H54 (cell line): ENCODE data around the gene TASOR2.

ENCODE experiments used
- DNase-seq: peaks from one replicate; pipeline ENCODE4 v3.0.0; 2011; ENCODE audit warnings: low spot score, mixed read lengths; ENCODE audit not compliant: insufficient read length
- FAIRE-seq: peaks from 3 replicates; lab custom pipeline; 2011; peaks lifted over from hg19 to GRCh38; lab: Jason Lieb, UNC
- POLR2A ChIP-seq: IDR thresholded peaks from 2 replicates; pipeline ENCODE4 v1.6.1; 2011; ENCODE audit warnings: low read depth, mild to moderate bottlenecking, low read length

TASOR2 gene

DNA sequence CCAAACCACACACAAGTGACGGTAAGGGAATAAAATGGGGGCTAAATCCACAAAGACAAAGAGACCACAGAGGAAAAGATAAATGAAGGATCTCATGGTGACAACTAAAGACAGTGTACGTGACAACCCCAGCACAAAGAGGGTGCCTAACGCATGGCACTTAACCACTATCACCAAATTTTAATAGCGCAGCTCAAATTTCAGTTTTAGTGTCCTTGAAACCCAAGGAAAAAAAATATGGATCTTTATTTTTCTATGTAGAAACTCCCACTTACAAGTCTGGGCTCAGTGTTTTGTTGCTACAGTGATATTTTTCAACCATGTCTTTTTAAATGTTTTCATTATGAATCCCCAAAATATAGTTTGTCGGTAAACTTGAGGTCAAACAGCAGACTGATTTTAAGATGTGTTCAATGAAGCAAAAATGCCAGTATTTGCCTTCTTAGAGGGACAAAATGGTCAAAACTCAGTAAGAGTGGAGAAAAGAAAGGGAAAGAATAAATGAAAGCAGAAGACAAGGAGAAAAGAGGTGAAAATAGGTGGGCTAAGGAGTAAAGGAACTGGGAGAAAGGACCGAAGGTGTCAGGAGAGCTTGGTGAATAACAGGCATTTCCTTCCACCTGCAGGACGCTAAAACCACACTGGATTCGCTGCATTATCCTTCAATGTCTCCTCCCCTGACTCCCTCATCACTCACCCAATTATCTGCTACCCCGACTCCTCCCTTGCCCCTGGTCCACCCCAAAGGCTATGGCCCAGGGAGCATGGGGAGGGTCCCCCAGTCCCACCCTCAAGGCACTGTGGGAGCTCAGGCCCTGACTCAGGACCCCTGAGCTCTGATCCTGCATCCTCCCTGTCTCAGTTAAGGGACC lies 21.7 kb upstream of the TASOR2 start:
- no peak for TF ChIP-seq POLR2A
- FAIRE-seq (no peak), DNase-seq (no peak)

DNA sequence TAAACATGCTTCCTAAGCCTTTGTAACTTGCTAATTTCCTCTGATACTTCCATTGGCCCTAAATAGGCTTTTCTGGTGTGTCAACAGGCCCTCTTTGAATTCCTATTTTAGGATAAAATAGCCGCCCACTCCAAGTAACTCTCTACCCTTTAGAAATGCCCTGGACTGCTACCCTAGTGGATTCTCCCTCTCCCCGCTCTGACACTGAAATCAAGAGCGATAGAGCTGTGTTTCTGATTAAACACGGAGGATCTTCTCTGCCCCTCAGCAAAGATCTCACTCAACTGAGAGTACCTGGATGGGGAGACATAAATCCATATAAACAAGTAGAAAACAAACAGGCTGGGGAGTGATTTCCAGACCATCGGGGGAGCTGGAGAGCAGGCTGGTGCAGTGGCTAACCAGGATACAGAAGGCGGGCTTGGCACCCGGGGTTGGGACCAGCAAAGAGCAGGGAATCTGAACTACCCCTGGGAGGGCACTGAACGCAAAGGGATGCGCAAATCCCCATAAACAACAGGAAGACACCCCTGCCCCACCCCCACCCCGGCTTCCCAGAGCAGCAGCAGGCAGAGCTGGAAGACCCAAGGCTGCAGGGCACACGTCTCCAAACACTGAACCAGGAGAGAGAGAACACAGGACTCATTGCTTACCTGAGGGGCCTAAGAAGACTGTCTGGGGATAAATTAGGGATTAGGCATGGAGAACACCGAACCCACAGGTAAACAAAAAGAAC lies 20.8 kb upstream of the TASOR2 start:
- no peak for FAIRE-seq
- DNase-seq = no peak
- no peak for TF ChIP-seq POLR2A

DNA sequence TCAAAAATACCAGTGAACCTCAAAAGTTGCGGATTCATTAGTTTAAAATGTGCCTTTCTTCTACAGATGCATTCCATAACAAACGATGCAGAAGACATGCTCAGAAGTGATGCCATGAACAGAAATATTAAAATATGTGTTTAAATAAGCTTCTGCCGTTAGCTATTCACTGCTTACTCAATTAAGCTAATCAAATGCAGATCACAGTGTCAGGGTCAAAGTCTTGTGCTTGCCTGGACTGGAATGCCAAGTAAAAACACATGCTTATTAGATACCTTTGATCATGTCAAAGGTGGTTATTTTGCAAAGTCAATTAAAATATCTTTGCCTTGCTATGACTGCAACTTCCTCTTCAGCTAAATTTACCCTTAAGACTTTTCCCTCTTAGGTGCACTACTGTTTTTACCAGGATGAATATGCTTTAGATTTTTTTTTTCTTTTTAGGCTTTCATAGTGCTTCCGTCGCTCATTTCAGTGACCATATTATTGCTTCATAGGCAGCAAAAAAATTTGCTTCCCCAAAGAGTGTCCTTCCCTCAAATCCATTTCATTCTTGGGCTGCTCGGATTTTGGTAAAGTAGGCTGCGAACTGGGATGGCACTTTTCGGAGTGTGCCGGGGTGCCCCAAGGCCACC lies 19.1 kb upstream of the TASOR2 start:
- FAIRE-seq (no peak), DNase-seq (no peak)
- TF ChIP-seq POLR2A = no peak

DNA sequence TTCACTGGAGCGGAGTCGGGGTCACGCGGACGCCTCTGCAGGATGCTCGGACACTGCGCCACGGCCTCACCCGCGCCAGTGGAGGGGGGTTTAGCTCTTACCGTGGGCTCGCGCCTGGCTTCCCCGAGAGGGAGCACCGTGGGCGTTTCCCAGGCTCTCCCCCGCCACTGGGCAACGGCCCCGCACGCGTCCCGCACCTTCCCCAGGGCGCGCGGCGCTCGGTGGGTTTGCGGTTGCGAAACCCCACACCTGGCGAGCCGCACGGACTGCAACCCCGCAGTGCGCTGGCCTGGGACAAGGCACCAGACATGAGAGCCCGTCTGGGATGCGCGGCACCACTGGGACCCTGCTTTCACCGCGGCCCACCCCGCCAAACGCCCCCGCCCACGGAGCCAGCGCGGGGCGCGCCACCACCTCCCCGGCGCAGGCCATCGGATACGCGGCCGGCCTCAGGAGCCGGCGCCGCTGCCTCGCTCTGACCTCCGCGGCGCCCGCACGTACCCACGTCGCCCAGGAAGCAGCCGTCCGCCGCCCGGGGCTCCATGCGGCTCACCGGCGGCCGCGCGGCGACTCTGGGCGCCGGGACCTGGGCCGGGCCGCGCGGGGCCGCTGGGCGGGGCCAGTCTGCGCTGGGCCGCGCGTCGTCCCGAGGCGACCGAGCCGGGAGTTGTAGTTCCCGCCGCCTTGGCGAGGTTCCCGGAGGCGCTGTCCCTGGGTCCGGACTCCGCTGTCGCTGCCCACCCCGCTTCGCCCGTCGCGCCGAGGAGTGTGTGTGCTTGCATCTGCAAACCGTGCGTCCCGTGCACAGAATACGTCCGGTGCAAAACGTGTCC lies 18.4 kb upstream of the TASOR2 start, which contains the start of gene ASB13:
Gene ASB13 (minus strand): TSS at position 588 of the 833 bp plus-strand sequence. CDS start 44 bp downstream, at position 544.
- DNase-seq (peak; percentile 42), FAIRE-seq (no peak)
- TF ChIP-seq POLR2A = peak; percentile 56

DNA sequence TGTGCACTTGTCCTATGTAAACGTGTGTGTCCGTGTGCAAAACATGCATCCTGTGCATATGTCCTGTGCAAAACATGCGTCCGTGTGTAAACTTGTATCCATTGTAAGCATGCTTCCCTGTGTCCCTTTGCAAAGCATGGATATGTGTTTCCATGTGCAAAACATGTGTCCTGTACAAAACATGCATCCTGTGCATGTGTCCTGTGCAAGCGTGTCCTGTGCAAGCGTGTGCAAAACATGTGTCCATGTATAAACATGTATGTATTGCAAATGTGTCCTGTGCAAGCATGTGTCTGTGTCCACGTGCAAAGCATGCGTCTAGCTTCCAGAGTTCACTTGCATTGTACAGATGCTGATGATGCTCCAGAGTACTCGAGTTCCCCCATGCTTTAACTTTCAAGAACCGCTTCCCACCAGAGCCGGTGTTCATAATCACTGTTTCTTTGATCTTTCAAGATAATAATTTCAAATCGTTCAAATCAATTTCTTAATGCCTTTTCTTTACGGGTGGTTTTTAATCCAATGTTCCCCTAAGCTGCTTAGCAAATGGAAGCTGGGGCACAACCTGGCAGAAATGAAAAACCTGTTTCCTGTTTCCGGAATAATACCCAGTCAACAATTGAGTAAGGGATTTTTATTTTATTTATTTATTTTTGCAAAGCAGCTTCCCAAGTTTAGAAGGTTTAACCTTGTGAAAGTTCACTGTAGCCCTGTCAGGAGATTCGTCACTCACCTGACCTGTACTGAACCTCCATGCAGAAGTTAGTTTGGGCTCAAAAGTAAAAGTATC lies 17.6 kb upstream of the TASOR2 start:
- DNase-seq = no peak
- no peak for FAIRE-seq
- no peak for TF ChIP-seq POLR2A

DNA sequence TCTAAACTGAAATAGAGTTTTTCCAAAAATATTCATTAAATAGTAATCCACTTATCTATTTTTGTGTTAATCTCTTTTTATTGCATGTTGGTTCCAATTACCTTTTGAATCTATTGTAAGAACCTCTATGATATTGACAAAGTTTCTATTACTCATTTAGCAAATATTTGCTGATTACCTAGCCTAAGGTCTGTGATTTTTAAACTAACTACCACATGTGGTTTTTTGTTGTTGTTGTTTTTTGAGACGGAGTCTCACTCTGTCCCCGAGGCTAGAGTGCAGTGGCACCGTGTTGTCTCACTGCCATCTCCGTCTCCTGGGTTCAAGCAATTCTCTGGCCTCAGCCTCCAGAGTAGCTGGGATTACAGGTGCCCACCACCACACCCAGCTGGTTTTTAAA lies 16.2 kb upstream of the TASOR2 start:
- FAIRE-seq = no peak
- TF ChIP-seq POLR2A = no peak
- no peak for DNase-seq

DNA sequence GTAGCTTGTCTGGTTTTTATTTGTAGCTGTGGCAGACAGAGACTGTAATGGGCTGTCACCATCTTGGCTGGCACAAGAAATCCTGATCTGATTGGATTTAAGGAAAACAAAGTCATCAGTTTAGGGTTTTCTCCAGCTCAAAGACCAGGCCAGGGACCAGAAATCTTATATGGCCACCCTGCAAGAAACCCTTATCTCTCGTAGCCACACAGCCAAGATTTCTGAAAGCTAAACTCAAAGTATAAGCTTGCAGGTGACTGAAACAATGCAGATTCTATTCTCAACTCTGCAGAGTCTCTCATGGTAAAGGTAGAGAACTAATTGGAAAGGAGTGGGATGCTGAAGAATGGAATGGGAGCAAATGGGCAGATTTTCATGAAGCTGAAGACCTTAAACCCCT lies 15.0 kb upstream of the TASOR2 start:
- no peak for TF ChIP-seq POLR2A
- no peak for FAIRE-seq
- no peak for DNase-seq

DNA sequence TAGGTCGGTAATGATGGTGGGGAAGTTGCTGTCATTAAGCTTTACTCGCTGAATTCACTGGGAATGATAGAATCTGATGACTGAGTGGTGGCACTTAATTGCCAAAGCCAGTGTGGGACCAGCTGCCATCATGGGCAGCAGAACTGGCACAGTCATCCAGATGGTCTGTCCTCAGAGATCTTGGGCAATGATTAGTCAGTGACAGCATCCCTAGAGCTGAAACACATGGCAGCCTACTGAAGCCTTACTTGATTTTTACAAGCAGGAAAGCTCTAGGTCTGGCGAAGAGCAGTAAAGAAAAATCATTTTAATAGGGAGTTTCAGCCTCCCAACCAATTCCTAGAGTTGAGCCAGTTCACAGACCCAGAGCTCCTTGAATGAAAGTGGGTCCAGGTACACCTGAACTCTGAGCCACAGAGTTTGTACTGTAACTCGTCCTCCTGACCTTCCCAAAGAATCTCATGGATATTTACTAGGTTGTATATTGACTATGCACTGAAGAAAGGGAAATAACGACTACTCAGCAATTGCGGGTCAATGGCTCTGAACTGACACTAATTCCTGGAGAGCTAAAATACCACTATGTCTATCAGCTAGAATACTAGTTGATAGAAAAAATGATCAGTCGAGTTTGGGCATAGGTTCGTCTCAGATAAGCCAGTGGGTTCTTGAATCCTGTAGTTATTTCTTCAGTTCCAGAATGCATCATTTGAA lies 13.8 kb upstream of the TASOR2 start:
- no peak for FAIRE-seq
- no peak for DNase-seq

DNA sequence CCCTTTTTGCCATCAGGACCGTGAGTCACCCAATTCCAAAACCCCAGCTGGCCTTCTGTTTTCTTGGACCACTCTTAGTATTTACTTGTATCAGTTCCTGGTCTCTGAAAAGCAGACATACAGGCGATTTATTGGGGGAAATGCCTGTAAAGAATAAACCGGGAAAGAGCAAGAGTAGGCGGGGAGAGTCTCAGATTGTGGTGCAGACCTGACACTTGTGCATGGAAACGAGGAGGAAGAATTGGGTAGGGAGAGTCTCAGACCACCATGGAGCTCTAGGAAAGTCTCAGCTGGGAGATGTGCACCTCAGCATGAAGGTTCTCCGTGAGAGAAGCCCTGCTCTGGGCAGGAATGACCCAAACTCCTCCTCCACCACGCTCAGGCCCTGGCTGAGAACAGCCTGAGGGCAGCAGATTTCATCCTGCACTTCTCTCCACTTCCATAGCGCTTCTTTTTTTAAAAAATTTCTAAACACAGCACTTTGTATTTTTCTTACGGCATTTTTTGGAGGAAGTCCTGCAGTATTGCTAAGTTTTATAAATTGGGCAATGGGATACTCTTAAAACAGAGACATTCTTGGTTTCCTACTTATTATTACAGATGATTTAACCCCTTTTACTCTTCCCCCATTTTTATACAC lies 6.1 kb upstream of the TASOR2 start:
- no peak for TF ChIP-seq POLR2A
- no peak for FAIRE-seq
- DNase-seq = no peak

More for the DNA sequence above, 13.8 kb upstream of the TASOR2 start:
- TF ChIP-seq POLR2A = no peak

DNA sequence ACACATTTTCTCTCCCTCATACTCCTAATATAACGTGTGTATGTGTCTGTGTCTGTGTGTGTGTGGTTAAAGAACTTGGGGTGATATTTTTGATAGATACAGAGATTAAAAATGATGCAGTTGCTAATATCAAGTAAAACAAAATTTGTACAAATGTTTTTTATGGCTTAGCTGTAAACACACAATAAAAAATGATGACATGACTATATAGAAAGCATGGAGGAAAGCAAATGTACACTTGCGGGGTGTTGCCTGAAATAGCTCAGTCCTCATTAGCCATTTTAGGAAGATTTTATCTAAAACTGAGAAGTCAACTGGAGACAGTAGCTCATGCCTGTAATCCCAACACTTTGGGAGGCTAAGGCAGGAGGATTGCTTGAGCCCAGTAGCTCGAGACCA lies 5.6 kb upstream of the TASOR2 start:
- FAIRE-seq (no peak), DNase-seq (no peak)
- TF ChIP-seq POLR2A = no peak

DNA sequence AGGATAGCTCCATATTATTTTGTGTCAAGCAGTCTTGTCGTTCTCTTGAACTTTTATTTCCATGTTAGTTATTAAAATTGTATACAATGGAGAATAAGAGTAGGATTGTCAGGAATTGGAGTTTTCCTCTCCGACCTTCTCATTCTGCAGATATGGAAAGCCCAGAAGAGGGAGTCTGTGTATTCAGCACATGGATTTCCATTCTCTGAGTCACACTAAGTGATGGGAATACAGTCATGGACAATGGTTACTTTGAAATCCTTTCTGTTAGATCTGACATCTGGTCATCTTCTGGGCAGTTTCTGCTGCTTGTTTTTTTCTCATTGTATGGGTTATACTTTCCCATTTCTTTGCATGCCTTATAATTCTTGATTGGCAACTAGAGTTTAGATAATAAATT lies 5.0 kb upstream of the TASOR2 start:
- no peak for FAIRE-seq
- DNase-seq = no peak
- TF ChIP-seq POLR2A = no peak
